GM21423 (cell line): ENCODE measurements around the gene OR9G4.

ENCODE experiments used
- ATAC-seq: cut with Tn5 transposase; IDR thresholded peaks from one replicate; pipeline ENCODE4 v1.9.1; 2021; ENCODE audit warnings: mild to moderate bottlenecking, moderate library complexity; ENCODE audit not compliant: unreplicated experiment

OR9G4 gene

GRCh38 chr11:56748597-56748996 is at the start of gene OR9G4:
TSS of gene OR9G4 (minus strand) at chr11:56748697. CDS start at chr11:56743766, 4,931 bp downstream.
- ATAC-seq: no peak

- ATAC-seq: no peak
Measured at GRCh38 chr11:56783448-56784041, 35.0 kb upstream of the OR9G4 start.

- ATAC-seq: peak; percentile 72
Measured at GRCh38 chr11:56782167-56782847, 33.8 kb upstream of the OR9G4 start.

- ATAC-seq: no peak
Measured at GRCh38 chr11:56776809-56777208, 28.3 kb upstream of the OR9G4 start.

GRCh38 chr11:56764976-56765375 is 16.5 kb upstream of the OR9G4 start:
- ATAC-seq: no peak

GRCh38 chr11:56751480-56751879 is 3.0 kb upstream of the OR9G4 start:
- ATAC-seq: no peak

- ATAC-seq: no peak
Measured at GRCh38 chr11:56750190-56750589, 1.7 kb upstream of the OR9G4 start.

- ATAC-seq: no peak
Measured at GRCh38 chr11:56740886-56741285, 7.6 kb downstream of the OR9G4 start.

GRCh38 chr11:56740107-56740506 is 8.4 kb downstream of the OR9G4 start:
- ATAC-seq: no peak

- no peak for ATAC-seq
Measured at GRCh38 chr11:56720513-56720912, 28.0 kb downstream of the OR9G4 start.

- no peak for ATAC-seq
Measured at GRCh38 chr11:56716379-56716854, 32.1 kb downstream of the OR9G4 start.

GRCh38 chr11:56714206-56714605 is 34.3 kb downstream of the OR9G4 start:
- ATAC-seq: no peak

GRCh38 chr11:56706486-56706885 is 42.0 kb downstream of the OR9G4 start:
- ATAC-seq: no peak

GRCh38 chr11:56705784-56706396 is 42.6 kb downstream of the OR9G4 start:
- ATAC-seq: no peak

- ATAC-seq: no peak
Measured at GRCh38 chr11:56700914-56701485, 47.5 kb downstream of the OR9G4 start.

- ATAC-seq: no peak
Measured at GRCh38 chr11:56700242-56700913, 48.1 kb downstream of the OR9G4 start.

GRCh38 chr11:56698795-56699194 is 49.7 kb downstream of the OR9G4 start, which contains the start of gene OR9G1:
TSS of gene OR9G1 (plus strand) at chr11:56699095. CDS start at chr11:56700388, 1,293 bp downstream.
- no peak for ATAC-seq

- ATAC-seq: no peak
Measured at GRCh38 chr11:56693428-56693827, 55.1 kb downstream of the OR9G4 start.
